Measurements from ENCODE around the gene RHBDL1.

Gene RHBDL1

GRCh38 chr16:718922-719321 lies 43.5 kb downstream of the RHBDL1 start:
- DNase-seq (ENCODE audit: low read depth in 2 of 2), result no peak

GRCh38 chr16:719815-720446 lies 44.5 kb downstream of the RHBDL1 start:
- DNase-seq (ENCODE audit: low read depth in 2 of 2), result no peak

- DNase-seq (ENCODE audit: low read depth in 2 of 2), result peak in 1 of 2 experiments; percentile 60
Observed at GRCh38 chr16:720447-720989, 45.0 kb downstream of the RHBDL1 start.

- peak; percentile 61 to 72 for DNase-seq (ENCODE audit: low read depth in 2 of 2)
Observed at GRCh38 chr16:720990-721764, 45.7 kb downstream of the RHBDL1 start, which contains the start of gene ANTKMT. Gene ANTKMT, plus strand, starts transcription at chr16:721146. Its CDS starts 129 bp downstream, at chr16:721275.

- DNase-seq (ENCODE audit: low read depth in 2 of 2), result no peak
Observed at GRCh38 chr16:721765-722540, 46.5 kb downstream of the RHBDL1 start.

- DNase-seq (ENCODE audit: low read depth in 2 of 2), result no peak
Observed at GRCh38 chr16:722835-723633, 47.6 kb downstream of the RHBDL1 start.

GRCh38 chr16:723695-724094 lies 48.2 kb downstream of the RHBDL1 start:
- no peak for DNase-seq (ENCODE audit: low read depth in 2 of 2)

- no peak for DNase-seq (ENCODE audit: low read depth in 2 of 2)
Observed at GRCh38 chr16:724188-725040, 48.9 kb downstream of the RHBDL1 start.

- DNase-seq (ENCODE audit: low read depth in 2 of 2), result no peak
Observed at GRCh38 chr16:725041-725376, 49.5 kb downstream of the RHBDL1 start.

- DNase-seq (ENCODE audit: low read depth in 2 of 2), result no peak
Observed at GRCh38 chr16:725463-726187, 50.2 kb downstream of the RHBDL1 start.

GRCh38 chr16:726188-726437 lies 50.6 kb downstream of the RHBDL1 start:
- DNase-seq (ENCODE audit: low read depth in 2 of 2), result no peak

- DNase-seq (ENCODE audit: low read depth in 2 of 2), result peak in 1 of 2 experiments; percentile 59
Observed at GRCh38 chr16:726438-727290, 51.2 kb downstream of the RHBDL1 start, which contains the start of the genes CCDC78 and HAGHL. Gene CCDC78, minus strand, starts transcription at chr16:726443. Its CDS starts 76 bp downstream, at chr16:726367. Gene HAGHL, plus strand, starts transcription at chr16:727106. Its CDS starts 404 bp downstream, at chr16:727510.

- DNase-seq (ENCODE audit: low read depth in 2 of 2), result no peak
Observed at GRCh38 chr16:727291-727977, 52.0 kb downstream of the RHBDL1 start.

All from stimulated activated CD4-positive, alpha-beta T cell treated with anti-CD3 and anti-CD28 coated beads, Interleukin-12 subunit alpha, Interleukin-12 subunit beta, amount 100 ng/mL, for 24 hours (primary cell).